ENCODE measurements around the gene CCN5.
"Not testable (repeated sequence)": the region's sequence is repeated elsewhere in the genome, so short reads cannot be mapped to it uniquely, and the experiment has no call there.

The CCN5 gene

GRCh38 chr20:44695674-44696300 lies 19.4 kb upstream of the CCN5 start:
- no peak for FAIRE-seq

DNA sequence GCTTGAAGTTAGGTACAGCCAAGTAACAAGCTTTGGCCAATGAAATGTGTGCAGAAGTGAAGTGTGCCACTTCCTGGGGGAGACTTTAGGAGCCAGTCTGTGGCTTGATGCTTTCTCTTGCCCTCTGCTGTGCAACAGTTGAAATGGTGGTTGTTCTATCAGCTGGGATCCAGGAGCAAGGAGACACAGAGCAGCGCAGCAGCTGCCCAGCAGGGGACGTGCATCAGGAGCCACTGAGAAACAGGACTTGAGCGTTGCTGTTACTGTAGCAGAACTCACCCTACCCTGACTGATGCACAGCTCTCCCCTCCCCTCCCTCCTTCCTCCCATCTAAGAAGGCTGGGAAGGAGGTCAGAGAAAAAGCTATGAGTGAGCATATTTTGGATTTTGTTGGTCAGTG lies 18.9 kb upstream of the CCN5 start:
- FAIRE-seq, result no peak

DNA sequence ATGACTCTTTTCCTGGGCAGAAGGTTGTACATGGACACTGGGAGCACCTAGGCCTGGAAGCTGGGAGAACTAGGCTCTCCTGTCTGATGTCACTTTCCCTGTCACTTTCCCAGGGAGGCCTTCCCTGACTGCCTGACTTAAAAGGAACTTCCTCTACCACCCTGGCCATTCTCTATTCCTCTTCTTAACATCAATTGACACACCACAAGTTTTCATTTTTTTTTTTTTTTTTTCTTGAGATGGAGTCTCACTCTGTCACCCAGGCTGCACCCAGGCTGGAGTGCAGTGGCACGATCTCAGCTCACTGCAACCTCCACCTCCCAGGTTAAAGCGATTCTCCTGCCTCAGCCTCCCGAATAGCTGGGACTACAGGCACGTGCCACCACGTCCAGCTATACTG lies 18.1 kb upstream of the CCN5 start:
- not testable (repeated sequence) for FAIRE-seq

GRCh38 chr20:44698351-44698750 lies 16.8 kb upstream of the CCN5 start:
- no peak for FAIRE-seq

DNA sequence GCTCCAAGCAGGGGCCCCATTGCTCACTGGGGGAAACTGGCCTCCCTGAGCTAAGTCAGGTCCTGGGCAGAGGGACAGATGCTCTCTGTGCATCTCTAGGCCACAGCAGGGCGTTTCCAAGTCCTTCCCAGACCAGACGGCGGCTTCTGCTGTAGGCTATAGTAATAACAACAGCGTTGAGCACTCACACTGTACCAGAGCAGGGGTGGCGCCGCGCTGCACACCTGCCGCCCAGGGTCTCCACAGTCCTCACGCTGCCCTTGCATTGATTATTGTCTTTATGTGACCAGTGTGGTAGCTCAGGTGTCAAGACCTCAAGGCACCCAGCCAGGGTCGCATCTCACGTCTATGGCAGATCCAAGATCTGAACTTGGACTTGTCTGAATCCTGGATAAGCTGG lies 14.9 kb upstream of the CCN5 start:
- no peak for FAIRE-seq

- FAIRE-seq, result no peak
Measured at GRCh38 chr20:44701118-44701857, 13.9 kb upstream of the CCN5 start.

- FAIRE-seq, result no peak
Measured at GRCh38 chr20:44701858-44702256, 13.3 kb upstream of the CCN5 start.

DNA sequence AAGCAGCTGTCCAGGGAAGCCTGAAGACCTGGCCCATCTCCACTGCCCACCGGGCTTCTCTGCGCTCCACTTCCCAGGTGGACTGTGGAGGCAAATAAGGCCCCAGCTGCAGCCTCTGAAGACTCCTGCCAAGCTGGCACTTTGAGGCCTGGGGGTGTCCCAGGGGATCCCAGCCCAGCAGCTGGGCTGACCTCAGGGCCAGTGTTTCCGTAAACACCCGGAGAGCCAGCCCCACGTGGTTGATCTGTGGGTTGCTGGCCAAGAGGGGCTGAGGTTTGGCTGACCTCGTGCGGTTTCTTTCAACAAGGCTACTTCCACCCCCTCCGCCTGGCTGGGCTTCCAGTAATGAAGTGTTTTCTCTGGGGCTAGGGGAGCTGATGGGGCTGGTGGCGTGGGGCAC lies 12.4 kb upstream of the CCN5 start:
- no peak for FAIRE-seq

- FAIRE-seq, result no peak
Measured at GRCh38 chr20:44703183-44703925, 11.8 kb upstream of the CCN5 start.

DNA sequence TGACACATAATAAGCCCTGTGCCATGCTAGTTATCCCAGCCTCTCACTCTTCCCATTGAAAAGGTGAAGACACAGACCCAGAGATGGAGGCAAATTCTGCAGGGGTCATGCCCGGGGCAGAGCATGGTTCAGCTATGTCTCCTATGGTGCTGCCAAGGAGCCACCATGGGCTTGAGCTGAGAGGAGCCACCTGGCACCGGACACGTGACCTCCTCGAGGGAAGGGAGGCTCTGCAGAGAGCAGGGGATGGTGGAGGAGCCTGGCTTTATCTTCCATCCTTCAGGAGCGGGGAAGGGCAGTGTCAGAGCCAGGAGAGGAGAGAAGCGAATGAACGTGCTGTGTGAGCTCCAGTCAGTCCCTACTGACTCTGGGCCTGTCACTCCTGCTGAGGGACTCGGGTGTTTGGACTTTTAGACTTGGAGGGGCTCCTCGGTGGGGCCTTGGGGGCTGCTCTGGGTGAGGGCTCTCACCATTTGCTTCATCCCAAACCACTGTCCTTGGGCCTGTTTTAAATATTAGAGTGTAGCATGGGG lies 11.1 kb upstream of the CCN5 start:
- no peak for FAIRE-seq

- no peak for FAIRE-seq
Measured at GRCh38 chr20:44704551-44704971, 10.6 kb upstream of the CCN5 start.

- no peak for FAIRE-seq
Measured at GRCh38 chr20:44705364-44706094, 9.6 kb upstream of the CCN5 start.

DNA sequence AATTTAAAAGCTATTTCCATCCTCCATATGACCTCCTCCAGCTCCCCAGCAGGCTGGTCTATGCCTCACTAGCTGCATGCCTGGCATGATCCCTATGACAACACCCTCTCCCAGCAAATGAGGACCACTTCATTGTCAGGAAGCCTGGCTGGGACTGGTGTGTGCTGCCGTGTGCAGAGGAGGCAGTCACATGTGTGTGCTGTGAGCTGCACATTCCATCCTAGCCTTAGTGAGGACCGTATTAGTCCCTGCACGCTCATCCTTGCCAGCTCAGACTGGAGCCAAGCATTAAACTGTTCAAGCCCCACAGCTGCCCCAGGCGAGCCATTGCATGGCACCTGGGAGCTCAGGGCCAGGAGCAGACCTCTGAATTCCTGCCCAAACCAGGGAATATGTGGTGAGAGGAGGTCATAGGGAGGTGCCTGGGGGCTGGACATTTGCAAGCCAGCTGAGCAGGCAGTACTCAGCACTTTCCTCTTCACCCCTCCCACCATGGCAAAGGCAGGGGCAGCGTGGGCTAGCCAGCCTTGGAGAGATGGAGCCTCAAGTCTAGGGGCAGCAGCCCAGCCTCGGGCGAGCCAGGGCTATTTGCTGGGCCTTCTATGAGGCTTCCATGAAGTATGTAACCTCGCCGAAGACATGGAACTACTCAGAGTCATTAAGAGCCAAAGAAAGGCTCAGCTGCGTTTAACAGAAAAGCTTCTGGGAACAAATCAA lies 8.7 kb upstream of the CCN5 start:
- FAIRE-seq, result no peak

GRCh38 chr20:44707018-44707579 lies 8.1 kb upstream of the CCN5 start:
- FAIRE-seq, result no peak

GRCh38 chr20:44709380-44709779 lies 5.8 kb upstream of the CCN5 start:
- FAIRE-seq, result no peak

DNA sequence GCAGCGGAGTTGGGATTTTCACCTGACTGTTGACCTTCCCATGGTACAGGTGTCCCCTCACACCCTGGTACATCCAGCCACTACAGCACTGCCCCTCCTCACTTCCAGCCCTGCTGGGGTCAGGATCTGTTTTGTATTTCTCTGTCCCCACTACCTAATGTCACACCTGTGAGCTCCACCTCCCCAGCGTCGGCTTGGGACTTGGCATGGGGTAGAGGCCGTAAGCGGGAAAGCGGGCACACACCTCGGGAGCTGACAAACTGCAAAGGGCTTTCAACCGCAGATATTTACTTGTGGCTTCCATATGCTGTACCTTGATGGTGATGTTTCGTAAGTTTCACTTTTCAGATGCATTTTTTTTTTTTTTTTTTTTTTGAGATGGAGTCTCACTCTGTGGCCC lies 5.4 kb upstream of the CCN5 start:
- FAIRE-seq, result no peak

DNA sequence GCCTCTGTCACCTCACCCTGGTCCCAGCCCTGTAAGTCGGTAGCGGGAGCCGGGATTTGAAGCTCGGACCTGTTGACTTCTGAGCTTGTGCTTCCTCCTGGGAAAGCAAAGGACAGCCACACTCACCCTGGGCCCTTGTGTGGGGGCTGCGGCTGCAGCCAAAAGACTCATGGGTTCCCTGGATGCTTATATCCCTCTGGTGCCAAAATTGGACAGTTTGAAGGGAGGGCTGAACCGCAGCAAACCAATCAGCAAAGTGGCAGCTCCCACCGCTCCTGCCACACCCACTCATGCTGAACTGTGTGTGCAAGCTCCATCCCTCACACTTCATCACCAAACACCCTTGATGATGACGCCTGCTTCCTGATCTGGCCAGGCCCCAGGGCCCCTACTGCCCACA lies 3.9 kb upstream of the CCN5 start:
- FAIRE-seq, result no peak

DNA sequence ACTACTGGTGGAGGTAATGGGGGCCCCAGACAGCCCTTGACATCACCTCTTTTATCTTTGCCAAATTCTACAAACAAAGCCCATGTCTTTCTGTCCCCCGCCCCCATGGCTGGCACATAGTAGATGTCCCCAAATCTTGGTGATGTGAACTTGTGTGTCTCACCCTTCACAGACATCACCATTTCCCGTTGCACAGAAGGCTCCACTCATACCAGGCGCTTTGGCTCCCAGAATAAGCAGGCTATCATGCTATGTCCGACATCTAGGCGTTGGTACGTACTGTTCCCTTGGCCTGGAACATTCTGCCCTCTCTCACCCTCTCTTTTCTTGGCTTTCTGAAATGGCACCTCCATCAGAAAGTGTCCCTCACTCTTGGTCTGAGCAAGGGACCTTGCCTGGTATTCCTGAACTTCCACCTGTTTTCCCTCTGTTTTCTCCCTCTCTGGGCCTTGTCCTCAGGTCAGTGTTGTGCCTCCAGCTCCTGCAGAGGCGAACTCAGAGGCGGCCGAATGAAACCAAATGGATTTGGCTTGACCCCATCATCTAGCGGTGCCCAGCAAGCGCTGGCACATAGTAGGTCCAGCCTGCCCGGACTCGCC lies 968 bp upstream of the CCN5 start:
- FAIRE-seq, result no peak

GRCh38 chr20:44715499-44716308 lies 535 bp downstream of the CCN5 start:
- no peak for FAIRE-seq

- FAIRE-seq, result no peak
Measured at GRCh38 chr20:44716309-44717106, 1.3 kb downstream of the CCN5 start.

Data from colon (tissue), 2 donors.